ENCODE results near the gene FXR1. TPM values are rescaled to one million over a fixed set of nuclear protein-coding genes. Genes with fewer than 3 reads are reported as not detected.

FXR1 gene
- polyA plus RNA-seq, 1 experiment, result 111 TPM

DNA sequence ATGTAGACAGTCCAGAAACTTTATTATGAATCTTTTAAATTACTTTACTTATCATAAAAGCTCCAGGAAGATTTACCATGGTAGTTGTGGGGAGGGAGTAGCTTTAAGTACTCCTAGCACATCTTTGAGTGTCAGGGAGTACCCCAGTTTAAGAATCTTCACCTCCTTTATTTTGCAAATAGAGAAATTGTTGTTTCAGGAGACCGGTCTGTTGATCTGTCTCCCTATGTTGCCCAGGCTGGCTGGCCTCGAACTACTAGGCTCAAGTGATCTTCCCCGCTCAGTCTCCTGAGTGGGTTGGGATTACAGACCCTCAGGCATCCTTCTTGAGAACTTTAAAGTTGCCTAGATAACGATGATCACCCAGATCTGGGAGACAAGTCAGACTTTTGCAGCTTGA lies 11.1 kb downstream of the FXR1 start:
- ChIA-PET POLR2A (no interaction called here), CTCF (no interaction called here)
- TF ChIP-seq, protein P1, sequence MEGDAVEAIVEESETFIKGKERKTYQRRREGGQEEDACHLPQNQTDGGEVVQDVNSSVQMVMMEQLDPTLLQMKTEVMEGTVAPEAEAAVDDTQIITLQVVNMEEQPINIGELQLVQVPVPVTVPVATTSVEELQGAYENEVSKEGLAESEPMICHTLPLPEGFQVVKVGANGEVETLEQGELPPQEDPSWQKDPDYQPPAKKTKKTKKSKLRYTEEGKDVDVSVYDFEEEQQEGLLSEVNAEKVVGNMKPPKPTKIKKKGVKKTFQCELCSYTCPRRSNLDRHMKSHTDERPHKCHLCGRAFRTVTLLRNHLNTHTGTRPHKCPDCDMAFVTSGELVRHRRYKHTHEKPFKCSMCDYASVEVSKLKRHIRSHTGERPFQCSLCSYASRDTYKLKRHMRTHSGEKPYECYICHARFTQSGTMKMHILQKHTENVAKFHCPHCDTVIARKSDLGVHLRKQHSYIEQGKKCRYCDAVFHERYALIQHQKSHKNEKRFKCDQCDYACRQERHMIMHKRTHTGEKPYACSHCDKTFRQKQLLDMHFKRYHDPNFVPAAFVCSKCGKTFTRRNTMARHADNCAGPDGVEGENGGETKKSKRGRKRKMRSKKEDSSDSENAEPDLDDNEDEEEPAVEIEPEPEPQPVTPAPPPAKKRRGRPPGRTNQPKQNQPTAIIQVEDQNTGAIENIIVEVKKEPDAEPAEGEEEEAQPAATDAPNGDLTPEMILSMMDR (IDR thresholded peaks at IDR 0.05; ENCODE audit: insufficient read depth, low read depth, low read length), result no peak
- Histone ChIP-seq H3K4me3 (ENCODE audit: low read depth, low read length) (no peak overlapping the region), H3K27me3 (ENCODE audit: control insufficient read depth, insufficient read depth, low read length) (no peaks in the 10 kb centered on the region), H3K36me3 (ENCODE audit: control insufficient read depth, insufficient read depth, low read length) (no peaks in the 10 kb centered on the region; the same call in 1 of the 2 replicates)
- no peak for DNase-seq (ENCODE audit: low read depth)

DNA sequence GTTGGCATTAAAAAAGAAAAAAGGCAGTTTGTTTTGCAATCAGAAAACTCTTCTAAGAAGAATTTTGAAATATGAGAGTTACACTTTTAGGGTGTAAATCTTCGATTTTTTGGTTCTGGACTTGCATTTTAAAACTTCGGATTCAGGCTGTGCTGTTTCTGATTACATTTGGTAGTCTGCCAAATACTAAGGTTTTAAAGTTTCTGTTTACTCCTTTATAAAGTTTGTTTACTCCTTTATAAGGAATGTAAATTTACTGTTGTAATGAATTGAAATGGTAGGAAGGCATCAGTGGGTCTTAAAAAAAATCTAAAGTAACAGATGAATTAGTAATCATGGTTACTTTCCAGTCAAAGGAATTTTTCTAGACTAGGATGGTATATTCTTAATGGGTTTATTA lies 14.1 kb downstream of the FXR1 start:
- DNase-seq (ENCODE audit: low read depth), result no peak
- ChIA-PET POLR2A (no interaction called here), CTCF (no interaction called here)
- TF ChIP-seq, protein P1 (IDR thresholded peaks at IDR 0.05; ENCODE audit: insufficient read depth, low read depth, low read length), result no peak
- Histone ChIP-seq H3K4me3 (ENCODE audit: low read depth, low read length) (no peak overlapping the region), H3K36me3 (ENCODE audit: control insufficient read depth, insufficient read depth, low read length) (no peaks in the 10 kb centered on the region), H3K27me3 (ENCODE audit: control insufficient read depth, insufficient read depth, low read length) (no peaks in the 10 kb centered on the region)

GRCh38 chr3:180929376-180929775 lies 16.9 kb downstream of the FXR1 start:
- H3K27me3 ChIP-seq (ENCODE audit: control insufficient read depth, insufficient read depth, low read length), result no peaks in the 10 kb centered on the region
- POLR2A ChIA-PET, result no interaction called here
- CTCF ChIA-PET, result interaction anchor here (1.4 kb wide), 1 partner anchor 16 kb away, joined by 3 read pairs; no protein-coding TSS in a partner anchor
- TF ChIP-seq, protein P1 (IDR thresholded peaks at IDR 0.05; ENCODE audit: insufficient read depth, low read depth, low read length), result no peak
- no peak for DNase-seq (ENCODE audit: low read depth)
- no peak overlapping the region for H3K4me3 ChIP-seq (ENCODE audit: low read depth, low read length)
- H3K36me3 ChIP-seq (ENCODE audit: control insufficient read depth, insufficient read depth, low read length), result no peaks in the 10 kb centered on the region

DNA sequence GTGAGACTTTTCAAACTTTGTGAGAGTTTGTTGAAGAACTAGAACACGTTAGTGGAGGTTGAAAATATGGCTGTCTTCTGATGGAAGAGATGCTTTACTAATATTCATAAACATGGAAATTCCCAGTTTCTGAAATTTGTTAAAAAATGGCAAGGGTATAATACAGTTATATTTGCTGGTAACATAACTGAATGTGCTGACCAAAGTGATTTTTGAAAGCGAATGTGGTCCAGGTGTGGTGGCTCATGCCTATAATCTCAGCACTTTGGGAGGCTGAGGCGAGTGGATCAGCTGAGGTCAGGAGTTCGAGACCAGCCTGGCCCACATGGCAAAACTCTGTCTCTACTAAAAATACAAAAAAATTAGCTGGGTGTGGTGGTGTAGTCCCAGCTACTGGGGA lies 18.1 kb downstream of the FXR1 start:
- ChIA-PET CTCF (interaction anchor here (1.4 kb wide), 1 partner anchor 17 kb away, joined by 3 read pairs; no protein-coding TSS in a partner anchor), POLR2A (no interaction called here)
- DNase-seq (ENCODE audit: low read depth), result no peak
- Histone ChIP-seq H3K4me3 (ENCODE audit: low read depth, low read length) (no peak overlapping the region), H3K36me3 (ENCODE audit: control insufficient read depth, insufficient read depth, low read length) (no peaks in the 10 kb centered on the region), H3K27me3 (ENCODE audit: control insufficient read depth, insufficient read depth, low read length) (no peaks in the 10 kb centered on the region)
- TF ChIP-seq, protein P1 (IDR thresholded peaks at IDR 0.05; ENCODE audit: insufficient read depth, low read depth, low read length), result no peak

- ChIA-PET CTCF (no interaction called here), POLR2A (no interaction called here)
- Histone ChIP-seq H3K36me3 (ENCODE audit: control insufficient read depth, insufficient read depth, low read length) (no peaks in the 10 kb centered on the region), H3K4me3 (ENCODE audit: low read depth, low read length) (no peak overlapping the region), H3K27me3 (ENCODE audit: control insufficient read depth, insufficient read depth, low read length) (no peaks in the 10 kb centered on the region)
- TF ChIP-seq, protein P1 (IDR thresholded peaks at IDR 0.05; ENCODE audit: insufficient read depth, low read depth, low read length), result no peak
- DNase-seq (ENCODE audit: low read depth), result no peak
Observed at GRCh38 chr3:180932819-180933218, 20.3 kb downstream of the FXR1 start.

Measured in BJ (cell line).